ENCODE measurements around the gene GRK5.

GRK5 gene

GRCh38 chr10:119370111-119370741 lies 162.9 kb downstream of the GRK5 start:
- H3K9me3 ChIP-seq (ENCODE audit: insufficient read depth, low read length, severe bottlenecking), result no peaks in the 10 kb centered on the region
- H3K79me2 ChIP-seq (ENCODE audit: insufficient read depth, low read length), result no peaks in the 10 kb centered on the region
- H3K4me1 ChIP-seq (ENCODE audit: insufficient read depth, low read length), result no peaks in the 10 kb centered on the region
- no peak for ATAC-seq (ENCODE audit: insufficient read depth, low read depth)
- H3K36me3 ChIP-seq (ENCODE audit: insufficient read depth, low read length), result no peaks in the 10 kb centered on the region
- H3K4me3 ChIP-seq (ENCODE audit: low read depth in 1 of 2, low read length in 2 of 2), result no peak overlapping the region
- no peak overlapping the region for H3K9ac ChIP-seq (ENCODE audit: low read depth, low read length)
- DNase-seq, result no peak
- H3K4me2 ChIP-seq (ENCODE audit: insufficient read depth, low read length), result no peak overlapping the region
- TF ChIP-seq EZH2 (IDR thresholded peaks at IDR 0.05; ENCODE audit: borderline replicate concordance, low read depth, low read length, severe bottlenecking), result no peak
- no peak for TF ChIP-seq CTCF (IDR thresholded peaks at IDR 0.05; ENCODE audit: borderline replicate concordance, extremely low read depth, low read length, poor library complexity, severe bottlenecking)
- no peak overlapping the region for H2AFZ ChIP-seq (ENCODE audit: low read depth, low read length)
- H3K27ac ChIP-seq (ENCODE audit: low read length), result no peak overlapping the region
- peaks cover 14% of the 10 kb centered on the region for H4K20me1 ChIP-seq (ENCODE audit: insufficient read depth, low read length)
- no peaks in the 10 kb centered on the region for H3K27me3 ChIP-seq (ENCODE audit: insufficient read depth, low read length, poor library complexity)

- no peaks in the 10 kb centered on the region for H3K4me1 ChIP-seq (ENCODE audit: insufficient read depth, low read length)
- DNase-seq, result no peak
Measured at GRCh38 chr10:119370972-119371703, 163.8 kb downstream of the GRK5 start.

GRCh38 chr10:119371704-119372663 lies 164.6 kb downstream of the GRK5 start:
- no peaks in the 10 kb centered on the region for H3K79me2 ChIP-seq (ENCODE audit: insufficient read depth, low read length)
- ATAC-seq (ENCODE audit: insufficient read depth, low read depth) (no peak), DNase-seq (no peak)
- H3K27me3 ChIP-seq (ENCODE audit: insufficient read depth, low read length, poor library complexity), result no peaks in the 10 kb centered on the region
- no peak overlapping the region for H3K27ac ChIP-seq (ENCODE audit: low read length)
- H3K9me3 ChIP-seq (ENCODE audit: insufficient read depth, low read length, severe bottlenecking), result no peaks in the 10 kb centered on the region
- no peak overlapping the region for H2AFZ ChIP-seq (ENCODE audit: low read depth, low read length)
- H3K4me1 ChIP-seq (ENCODE audit: insufficient read depth, low read length), result no peaks in the 10 kb centered on the region
- no peak overlapping the region for H3K4me3 ChIP-seq (ENCODE audit: low read depth in 1 of 2, low read length in 2 of 2)
- no peak overlapping the region for H3K9ac ChIP-seq (ENCODE audit: low read depth, low read length)
- H3K4me2 ChIP-seq (ENCODE audit: insufficient read depth, low read length), result no peak overlapping the region
- TF ChIP-seq CTCF (IDR thresholded peaks at IDR 0.05; ENCODE audit: borderline replicate concordance, extremely low read depth, low read length, poor library complexity, severe bottlenecking), result no peak
- H4K20me1 ChIP-seq (ENCODE audit: insufficient read depth, low read length), result peaks cover 14% of the 10 kb centered on the region
- H3K36me3 ChIP-seq (ENCODE audit: insufficient read depth, low read length), result no peaks in the 10 kb centered on the region

More at GRCh38 chr10:119370972-119371703, 163.8 kb downstream of the GRK5 start:
- no peak for ATAC-seq (ENCODE audit: insufficient read depth, low read depth)
- no peak overlapping the region for H3K27ac ChIP-seq (ENCODE audit: low read length)
- no peaks in the 10 kb centered on the region for H3K9me3 ChIP-seq (ENCODE audit: insufficient read depth, low read length, severe bottlenecking)
- no peak overlapping the region for H3K9ac ChIP-seq (ENCODE audit: low read depth, low read length)
- no peak overlapping the region for H3K4me2 ChIP-seq (ENCODE audit: insufficient read depth, low read length)
- no peaks in the 10 kb centered on the region for H3K27me3 ChIP-seq (ENCODE audit: insufficient read depth, low read length, poor library complexity)
- no peak overlapping the region for H2AFZ ChIP-seq (ENCODE audit: low read depth, low read length)
- TF ChIP-seq CTCF (IDR thresholded peaks at IDR 0.05; ENCODE audit: borderline replicate concordance, extremely low read depth, low read length, poor library complexity, severe bottlenecking), result no peak
- no peak for TF ChIP-seq EZH2 (IDR thresholded peaks at IDR 0.05; ENCODE audit: borderline replicate concordance, low read depth, low read length, severe bottlenecking)
- peaks cover 14% of the 10 kb centered on the region for H4K20me1 ChIP-seq (ENCODE audit: insufficient read depth, low read length)
- no peaks in the 10 kb centered on the region for H3K36me3 ChIP-seq (ENCODE audit: insufficient read depth, low read length)
- H3K4me3 ChIP-seq (ENCODE audit: low read depth in 1 of 2, low read length in 2 of 2), result no peak overlapping the region
- no peaks in the 10 kb centered on the region for H3K79me2 ChIP-seq (ENCODE audit: insufficient read depth, low read length)
